ENCODE measurements around the gene GAB2. TPM values are rescaled to one million over a fixed set of nuclear protein-coding genes. Genes with fewer than 3 reads are reported as not detected.

GAB2 gene
- total RNA-seq, 3 donors from 2014 or later: 21.5 to 36.1 (median 26.6) TPM

DNA sequence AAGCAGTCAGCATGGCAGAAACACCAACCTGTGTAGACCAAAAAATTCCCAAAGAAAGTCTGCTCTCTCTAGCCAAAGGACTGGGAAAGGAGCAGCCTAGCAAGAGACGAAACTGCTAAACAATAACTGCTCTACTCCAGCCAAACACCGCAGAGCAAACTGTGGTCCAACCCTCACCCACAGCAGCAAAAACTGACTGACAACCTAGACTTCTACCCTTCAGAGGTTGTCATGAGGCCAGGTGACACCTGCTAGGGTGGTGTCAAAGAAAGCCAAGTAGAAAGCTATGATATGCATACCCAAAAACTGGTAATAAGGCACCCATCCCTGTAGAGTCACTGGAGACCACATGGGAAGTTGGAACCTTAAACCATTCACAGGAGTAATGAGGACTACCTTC, 11.8 kb downstream of the GAB2 start:
- Histone ChIP-seq H3K4me3 (no peak overlapping the region), H3K36me3 (ENCODE audit: low read depth) (no peaks in the 10 kb centered on the region), H3K9me3 (peaks cover 9% of the 10 kb centered on the region), H3K4me1 (ENCODE audit: low read depth) (no peaks in the 10 kb centered on the region)
- TF ChIP-seq, protein P1, sequence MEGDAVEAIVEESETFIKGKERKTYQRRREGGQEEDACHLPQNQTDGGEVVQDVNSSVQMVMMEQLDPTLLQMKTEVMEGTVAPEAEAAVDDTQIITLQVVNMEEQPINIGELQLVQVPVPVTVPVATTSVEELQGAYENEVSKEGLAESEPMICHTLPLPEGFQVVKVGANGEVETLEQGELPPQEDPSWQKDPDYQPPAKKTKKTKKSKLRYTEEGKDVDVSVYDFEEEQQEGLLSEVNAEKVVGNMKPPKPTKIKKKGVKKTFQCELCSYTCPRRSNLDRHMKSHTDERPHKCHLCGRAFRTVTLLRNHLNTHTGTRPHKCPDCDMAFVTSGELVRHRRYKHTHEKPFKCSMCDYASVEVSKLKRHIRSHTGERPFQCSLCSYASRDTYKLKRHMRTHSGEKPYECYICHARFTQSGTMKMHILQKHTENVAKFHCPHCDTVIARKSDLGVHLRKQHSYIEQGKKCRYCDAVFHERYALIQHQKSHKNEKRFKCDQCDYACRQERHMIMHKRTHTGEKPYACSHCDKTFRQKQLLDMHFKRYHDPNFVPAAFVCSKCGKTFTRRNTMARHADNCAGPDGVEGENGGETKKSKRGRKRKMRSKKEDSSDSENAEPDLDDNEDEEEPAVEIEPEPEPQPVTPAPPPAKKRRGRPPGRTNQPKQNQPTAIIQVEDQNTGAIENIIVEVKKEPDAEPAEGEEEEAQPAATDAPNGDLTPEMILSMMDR (IDR thresholded peaks at IDR 0.05): no peak
- DNase-seq: no peak
- ATAC-seq: no peak
- intact Hi-C loops (cut with DNase I, micrococcal nuclease): no loop called here

GRCh38 chr11:78403781-78404180, 13.8 kb downstream of the GAB2 start:
- Histone ChIP-seq H3K4me3 (no peak overlapping the region), H3K4me1 (ENCODE audit: low read depth) (no peaks in the 10 kb centered on the region), H3K9me3 (no peaks in the 10 kb centered on the region), H3K36me3 (ENCODE audit: low read depth) (no peaks in the 10 kb centered on the region)
- intact Hi-C loops (cut with DNase I, micrococcal nuclease): no loop called here
- ATAC-seq (no peak), DNase-seq (no peak)
- TF ChIP-seq, protein P1 (IDR thresholded peaks at IDR 0.05): no peak

GRCh38 chr11:78402847-78403246, 14.8 kb downstream of the GAB2 start:
- DNase-seq: no peak
- TF ChIP-seq, protein P1 (IDR thresholded peaks at IDR 0.05): no peak
- Histone ChIP-seq H3K4me1 (ENCODE audit: low read depth) (no peaks in the 10 kb centered on the region), H3K9me3 (no peaks in the 10 kb centered on the region), H3K36me3 (ENCODE audit: low read depth) (no peaks in the 10 kb centered on the region), H3K4me3 (no peak overlapping the region)
- intact Hi-C loops (cut with DNase I, micrococcal nuclease): no loop called here
- no peak for ATAC-seq

GRCh38 chr11:78400702-78401101, 16.9 kb downstream of the GAB2 start:
- Histone ChIP-seq H3K9me3 (no peaks in the 10 kb centered on the region), H3K4me3 (no peak overlapping the region), H3K36me3 (ENCODE audit: low read depth) (no peaks in the 10 kb centered on the region), H3K4me1 (ENCODE audit: low read depth) (no peaks in the 10 kb centered on the region)
- intact Hi-C loops (cut with DNase I, micrococcal nuclease): no loop called here
- DNase-seq (no peak), ATAC-seq (no peak)
- TF ChIP-seq, protein P1 (IDR thresholded peaks at IDR 0.05): no peak

GRCh38 chr11:78400116-78400515, 17.5 kb downstream of the GAB2 start:
- ATAC-seq (no peak), DNase-seq (no peak)
- no peaks in the 10 kb centered on the region for H3K9me3 ChIP-seq

More at GRCh38 chr11:78400116-78400515, 17.5 kb downstream of the GAB2 start:
- Histone ChIP-seq H3K36me3 (ENCODE audit: low read depth) (no peaks in the 10 kb centered on the region), H3K4me1 (ENCODE audit: low read depth) (no peaks in the 10 kb centered on the region), H3K4me3 (no peak overlapping the region)
- TF ChIP-seq, protein P1 (IDR thresholded peaks at IDR 0.05): no peak
- intact Hi-C loops (cut with DNase I, micrococcal nuclease): no loop called here
